ENCODE data around the gene ZYX. TPM values are rescaled to one million over a fixed set of nuclear protein-coding genes. Genes with fewer than 3 reads are reported as not detected.

The ZYX gene
- total RNA-seq, 1 experiment from 2014 or later, result 145 TPM

DNA sequence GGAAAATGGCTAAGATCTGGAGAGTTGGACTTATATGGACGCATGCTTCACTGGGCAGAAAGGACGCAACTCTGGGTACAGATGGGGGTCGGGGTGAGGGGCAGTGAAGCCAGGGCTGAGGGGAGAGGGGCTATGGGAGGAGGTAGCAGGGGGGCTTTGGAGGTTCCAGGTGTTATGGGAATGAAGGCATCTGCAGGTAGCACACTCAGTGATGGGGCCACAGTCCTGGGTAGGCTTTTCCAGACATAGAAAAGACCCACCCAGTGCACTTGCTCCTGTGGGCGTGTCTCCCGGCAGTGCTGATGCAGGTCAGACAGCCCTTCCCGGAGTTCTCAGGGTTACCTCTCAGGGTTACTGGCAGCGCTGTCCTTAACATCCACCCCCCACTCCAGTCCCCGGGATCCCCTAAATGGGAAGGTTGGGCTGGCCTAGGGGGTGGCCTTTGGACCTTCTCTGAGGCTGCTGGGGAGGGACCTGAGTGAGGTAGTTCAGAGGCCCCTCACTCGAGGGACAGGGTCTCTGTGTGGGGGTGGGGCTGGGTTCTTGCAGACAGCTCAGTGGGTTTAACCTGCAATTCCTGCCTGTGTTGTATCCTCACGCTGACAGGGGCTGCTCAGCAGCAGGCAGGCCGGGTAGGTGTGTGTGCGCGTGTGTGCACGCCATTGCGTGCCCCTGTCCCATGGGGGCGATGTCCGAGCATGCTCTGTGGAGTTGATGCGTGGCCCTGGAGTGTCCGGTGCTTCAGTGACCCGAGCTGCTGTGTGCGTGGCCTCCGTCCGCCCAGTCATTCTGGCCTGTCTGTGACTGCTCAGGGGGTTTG lies 6.2 kb downstream of the ZYX start:
- no peak for DNase-seq
- H4K20me1 ChIP-seq (ENCODE audit: insufficient read depth), result peaks cover 53% of the 10 kb centered on the region
- POLR2A ChIA-PET (ENCODE audit: unreplicated experiment), result interaction anchor here (0.7 kb wide), 1 partner anchor 806 kb away, joined by 4 read pairs; no protein-coding TSS in a partner anchor

DNA sequence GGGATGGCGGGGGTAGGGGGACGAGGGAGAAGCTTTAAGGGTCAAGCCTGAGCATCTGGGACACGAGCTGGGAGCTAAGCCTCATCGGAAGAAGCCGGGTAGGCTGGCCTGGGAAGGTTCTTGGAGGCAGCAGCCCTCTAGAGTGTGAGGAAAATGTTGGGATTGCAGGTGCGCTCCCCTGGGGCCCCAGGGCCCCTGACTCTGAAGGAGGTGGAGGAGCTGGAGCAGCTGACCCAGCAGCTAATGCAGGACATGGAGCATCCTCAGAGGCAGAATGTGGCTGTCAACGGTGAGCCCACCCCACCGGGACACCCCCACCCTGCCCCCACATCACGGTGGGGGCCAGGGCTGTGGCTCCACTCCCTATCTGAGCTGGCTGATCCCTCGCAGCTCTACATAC lies 6.9 kb downstream of the ZYX start:
- Histone ChIP-seq H3K79me2 (ENCODE audit: low read depth) (peaks cover 33% of the 10 kb centered on the region), H3K9me2 (ENCODE audit: insufficient read depth) (no peaks in the 10 kb centered on the region)
- BruUV-seq (replicated peaks), result no TSS peak

More for the DNA sequence above, 6.2 kb downstream of the ZYX start:
- Histone ChIP-seq H3K4me1 (replicated peaks; ENCODE audit: insufficient read depth) (peaks cover 8% of the 10 kb centered on the region), H3K36me3 (ENCODE audit: low read depth) (peaks cover 40% of the 10 kb centered on the region; the same call in 1 of the 2 replicates), H3F3A (ENCODE audit: insufficient read depth, low read depth) (peaks cover 23% of the 10 kb centered on the region; the same call in 1 of the 2 replicates), H3K4me2 (no peak overlapping the region), H3K9me2 (ENCODE audit: insufficient read depth) (no peaks in the 10 kb centered on the region), H3K9me3 (ENCODE audit: insufficient read depth, low read depth) (no peaks in the 10 kb centered on the region), H3K4me3 (no peak overlapping the region), H2AFZ (no peak overlapping the region), H3K27ac (no peak overlapping the region), H3K27me3 (ENCODE audit: insufficient read depth, low read depth) (no peaks in the 10 kb centered on the region), H3K79me2 (ENCODE audit: low read depth) (peaks cover 40% of the 10 kb centered on the region)
- CTCF ChIA-PET, result no interaction called here
- intact Hi-C loops (cut with micrococcal nuclease; ENCODE audit: unreplicated experiment), result no loop called here
- no peak for TF ChIP-seq EZH2 (IDR thresholded peaks at IDR 0.05; ENCODE audit: low read depth)
- TF ChIP-seq, protein P1, sequence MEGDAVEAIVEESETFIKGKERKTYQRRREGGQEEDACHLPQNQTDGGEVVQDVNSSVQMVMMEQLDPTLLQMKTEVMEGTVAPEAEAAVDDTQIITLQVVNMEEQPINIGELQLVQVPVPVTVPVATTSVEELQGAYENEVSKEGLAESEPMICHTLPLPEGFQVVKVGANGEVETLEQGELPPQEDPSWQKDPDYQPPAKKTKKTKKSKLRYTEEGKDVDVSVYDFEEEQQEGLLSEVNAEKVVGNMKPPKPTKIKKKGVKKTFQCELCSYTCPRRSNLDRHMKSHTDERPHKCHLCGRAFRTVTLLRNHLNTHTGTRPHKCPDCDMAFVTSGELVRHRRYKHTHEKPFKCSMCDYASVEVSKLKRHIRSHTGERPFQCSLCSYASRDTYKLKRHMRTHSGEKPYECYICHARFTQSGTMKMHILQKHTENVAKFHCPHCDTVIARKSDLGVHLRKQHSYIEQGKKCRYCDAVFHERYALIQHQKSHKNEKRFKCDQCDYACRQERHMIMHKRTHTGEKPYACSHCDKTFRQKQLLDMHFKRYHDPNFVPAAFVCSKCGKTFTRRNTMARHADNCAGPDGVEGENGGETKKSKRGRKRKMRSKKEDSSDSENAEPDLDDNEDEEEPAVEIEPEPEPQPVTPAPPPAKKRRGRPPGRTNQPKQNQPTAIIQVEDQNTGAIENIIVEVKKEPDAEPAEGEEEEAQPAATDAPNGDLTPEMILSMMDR (conservative IDR thresholded peaks at IDR 0.05), result no peak; the same call in 1 of the 2 replicates
- BruUV-seq (replicated peaks), result no TSS peak

DNA sequence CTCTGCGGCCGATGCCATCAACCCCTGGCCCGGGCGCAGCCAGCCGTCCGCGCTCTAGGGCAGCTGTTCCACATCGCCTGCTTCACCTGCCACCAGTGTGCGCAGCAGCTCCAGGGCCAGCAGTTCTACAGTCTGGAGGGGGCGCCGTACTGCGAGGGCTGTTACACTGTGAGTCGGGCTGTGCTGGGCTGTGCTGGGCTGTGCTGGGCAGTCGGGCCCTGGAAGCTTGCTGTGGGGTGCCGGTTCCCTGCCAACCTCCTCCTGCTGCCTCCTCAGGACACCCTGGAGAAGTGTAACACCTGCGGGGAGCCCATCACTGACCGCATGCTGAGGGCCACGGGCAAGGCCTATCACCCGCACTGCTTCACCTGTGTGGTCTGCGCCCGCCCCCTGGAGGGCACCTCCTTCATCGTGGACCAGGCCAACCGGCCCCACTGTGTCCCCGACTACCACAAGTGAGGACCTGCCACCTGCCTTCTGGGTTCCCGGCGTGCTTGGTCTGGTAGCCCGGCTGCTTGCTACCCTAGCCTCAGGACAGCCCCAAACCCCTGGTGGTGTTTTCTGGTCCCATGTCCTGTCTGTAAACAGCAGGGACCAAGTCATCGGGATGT lies 7.5 kb downstream of the ZYX start:
- no peak for DNase-seq
- H3K4me3 ChIP-seq, result no peak overlapping the region
- H3K9me2 ChIP-seq (ENCODE audit: insufficient read depth), result no peaks in the 10 kb centered on the region
- TF ChIP-seq, protein P1 (conservative IDR thresholded peaks at IDR 0.05), result no peak
- no peak for TF ChIP-seq EZH2 (IDR thresholded peaks at IDR 0.05; ENCODE audit: low read depth)
- peaks cover 35% of the 10 kb centered on the region; the same call in 1 of the 2 replicates for H3K36me3 ChIP-seq (ENCODE audit: low read depth)
- H2AFZ ChIP-seq, result no peak overlapping the region
- no peaks in the 10 kb centered on the region for H3K9me3 ChIP-seq (ENCODE audit: insufficient read depth, low read depth)
- peaks cover 21% of the 10 kb centered on the region; the same call in 1 of the 2 replicates for H3F3A ChIP-seq (ENCODE audit: insufficient read depth, low read depth)
- peaks cover 28% of the 10 kb centered on the region for H3K79me2 ChIP-seq (ENCODE audit: low read depth)
- no TSS peak for BruUV-seq (replicated peaks)
- H3K27ac ChIP-seq, result no peak overlapping the region
- POLR2A ChIA-PET (ENCODE audit: unreplicated experiment), result no interaction called here
- H3K4me2 ChIP-seq, result no peak overlapping the region
- no peaks in the 10 kb centered on the region; the same call in 1 of the 2 replicates for H3K4me1 ChIP-seq (replicated peaks; ENCODE audit: insufficient read depth)
- intact Hi-C loops (cut with micrococcal nuclease; ENCODE audit: unreplicated experiment), result no loop called here
- CTCF ChIA-PET, result interaction anchor here (0.5 kb wide), 1 partner anchor 8 kb away, joined by 3 read pairs; no protein-coding TSS in a partner anchor
- H3K27me3 ChIP-seq (ENCODE audit: insufficient read depth, low read depth), result no peaks in the 10 kb centered on the region
- peaks cover 42% of the 10 kb centered on the region for H4K20me1 ChIP-seq (ENCODE audit: insufficient read depth)

More for the DNA sequence above, 6.9 kb downstream of the ZYX start:
- intact Hi-C loops (cut with micrococcal nuclease; ENCODE audit: unreplicated experiment), result no loop called here
- no peak overlapping the region for H3K4me2 ChIP-seq
- H4K20me1 ChIP-seq (ENCODE audit: insufficient read depth), result peaks cover 46% of the 10 kb centered on the region
- CTCF ChIA-PET, result interaction anchor here (0.5 kb wide), 1 partner anchor 8 kb away, joined by 3 read pairs; no protein-coding TSS in a partner anchor
- no peak for TF ChIP-seq EZH2 (IDR thresholded peaks at IDR 0.05; ENCODE audit: low read depth)
- no peak for DNase-seq
- H3K36me3 ChIP-seq (ENCODE audit: low read depth), result peaks cover 38% of the 10 kb centered on the region; the same call in 1 of the 2 replicates
- peaks cover 1% of the 10 kb centered on the region for H3K4me1 ChIP-seq (replicated peaks; ENCODE audit: insufficient read depth)
- no peaks in the 10 kb centered on the region for H3K27me3 ChIP-seq (ENCODE audit: insufficient read depth, low read depth)
- peaks cover 23% of the 10 kb centered on the region; the same call in 1 of the 2 replicates for H3F3A ChIP-seq (ENCODE audit: insufficient read depth, low read depth)
- H3K9me3 ChIP-seq (ENCODE audit: insufficient read depth, low read depth), result no peaks in the 10 kb centered on the region
- no peak overlapping the region for H3K4me3 ChIP-seq
- H3K27ac ChIP-seq, result no peak overlapping the region
- H2AFZ ChIP-seq, result no peak overlapping the region
- POLR2A ChIA-PET (ENCODE audit: unreplicated experiment), result interaction anchor here (0.7 kb wide), 1 partner anchor 807 kb away, joined by 4 read pairs; no protein-coding TSS in a partner anchor
